Tibial nerve (tissue), 4 donors: Measurements from ENCODE around the gene ZSCAN30.

Source experiments
- CTCF ChIP-seq, 5 experiments: fragments of 200-600 bp in 3 of 5; fragments of 450-650 bp in 2 of 5; sonication (generic) in 3 of 5; IDR thresholded peaks; one replicate each; pipeline ENCODE4 v1.5.1; 2016 to 2019; ENCODE audit warnings: antibody characterized with exemption in 5 of 5, mild to moderate bottlenecking in 3 of 5, moderate library complexity in 2 of 5
- EP300 ChIP-seq, 2 donors: sonication (generic); formaldehyde crosslinking; IDR thresholded peaks; one replicate each; pipeline ENCODE4 v1.6.1; 2017; ENCODE audit warnings: antibody characterized with exemption in 2 of 2, mild to moderate bottlenecking in 1 of 2

DNA sequence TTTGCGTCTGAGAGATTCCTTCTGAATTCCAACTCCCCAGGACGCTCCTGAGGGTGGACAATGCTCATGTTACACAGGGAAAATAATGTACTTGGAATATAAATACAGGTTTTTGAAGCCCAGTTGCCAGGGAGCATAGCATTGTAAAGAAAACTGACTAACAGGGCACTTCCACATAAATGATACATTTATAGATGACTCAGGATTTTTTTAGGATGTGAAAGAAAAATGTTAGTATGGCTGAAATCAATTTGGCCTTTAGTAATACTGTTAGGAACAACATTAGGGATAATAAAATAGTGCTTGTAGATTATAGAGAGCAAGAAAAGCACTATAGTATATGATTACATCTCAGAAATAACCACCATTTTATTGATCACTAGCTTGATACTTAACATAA lies 25.6 kb downstream of the ZSCAN30 start:
- TF ChIP-seq EP300 (IDR thresholded peaks at IDR 0.05) (no peak), CTCF (IDR thresholded peaks at IDR 0.05) (no peak)
